Measurements from ENCODE around the gene CRAT. TPM values are rescaled to one million over a fixed set of nuclear protein-coding genes. Genes with fewer than 3 reads are reported as not detected.
A peak's percentile ranks its signal among the peaks of the same experiment; 100 is the strongest.
"Not testable (repeated sequence)": the region's sequence is repeated elsewhere in the genome, so short reads cannot be mapped to it uniquely, and the experiment has no call there.

CRAT gene
- polyA plus RNA-seq, 4 donors, result 37.8 to 52.5 (median 41.4) TPM

GRCh38 chr9:129113645-129114304, 3.2 kb upstream of the CRAT start:
- no peak for DNase-seq (ENCODE audit: low read depth in 4 of 4, low spot score in 3 of 4)

DNA sequence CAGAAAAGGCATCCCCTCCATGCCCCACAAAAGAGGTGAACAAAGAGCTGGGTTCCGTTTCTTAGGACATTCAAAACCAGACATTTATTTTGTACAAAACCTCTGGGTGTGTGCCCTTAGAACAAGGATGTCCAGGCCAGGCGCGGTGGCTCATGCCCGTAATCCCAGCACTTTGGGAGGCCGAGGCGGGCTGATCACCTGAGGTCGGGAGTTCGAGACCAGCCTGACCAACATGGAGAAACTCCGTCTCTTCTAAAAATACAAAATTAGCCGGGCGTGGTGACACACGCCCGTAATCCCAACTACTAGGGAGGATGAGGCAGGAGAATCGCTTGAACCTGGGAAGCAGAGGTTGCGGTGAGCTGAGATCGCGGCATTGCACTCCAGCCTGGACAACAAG, 1.9 kb upstream of the CRAT start:
- DNase-seq (ENCODE audit: low read depth in 4 of 4, low spot score in 3 of 4), result not testable (repeated sequence)

DNA sequence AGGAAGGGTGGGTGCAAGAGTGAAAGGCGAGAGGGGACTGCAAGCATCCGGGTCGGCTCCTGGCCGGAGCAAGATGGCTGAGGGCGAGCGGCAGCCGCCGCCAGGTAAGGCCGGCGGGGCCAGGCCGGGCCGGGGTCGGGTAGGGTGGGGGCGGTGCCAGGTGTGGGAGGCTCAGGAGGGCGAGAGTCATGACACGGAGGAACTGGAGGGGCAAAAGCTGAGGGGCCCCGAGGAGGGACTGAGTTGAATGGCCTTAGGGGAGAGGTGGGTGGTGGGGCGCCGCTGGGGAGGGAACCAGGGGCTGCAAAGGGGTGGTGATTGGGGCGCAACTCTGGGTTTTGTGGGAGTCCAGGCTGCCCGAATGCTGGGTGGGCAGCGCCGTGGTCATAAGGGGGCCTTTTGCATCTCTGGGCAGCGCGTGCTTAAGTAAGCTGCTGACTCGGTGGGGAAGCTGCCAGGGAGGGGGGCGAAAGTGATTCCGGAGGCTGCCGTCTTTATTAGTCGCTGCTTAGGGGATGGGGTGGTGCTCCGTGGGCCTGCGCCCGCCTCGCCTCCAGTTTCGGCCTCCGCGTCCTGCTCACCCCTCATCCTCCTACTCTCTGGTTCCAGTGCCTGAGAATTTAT, 1.0 kb upstream of the CRAT start:
- DNase-seq (ENCODE audit: low read depth in 4 of 4, low spot score in 3 of 4), result peak in 1 of 4 donors; percentile 27

DNA sequence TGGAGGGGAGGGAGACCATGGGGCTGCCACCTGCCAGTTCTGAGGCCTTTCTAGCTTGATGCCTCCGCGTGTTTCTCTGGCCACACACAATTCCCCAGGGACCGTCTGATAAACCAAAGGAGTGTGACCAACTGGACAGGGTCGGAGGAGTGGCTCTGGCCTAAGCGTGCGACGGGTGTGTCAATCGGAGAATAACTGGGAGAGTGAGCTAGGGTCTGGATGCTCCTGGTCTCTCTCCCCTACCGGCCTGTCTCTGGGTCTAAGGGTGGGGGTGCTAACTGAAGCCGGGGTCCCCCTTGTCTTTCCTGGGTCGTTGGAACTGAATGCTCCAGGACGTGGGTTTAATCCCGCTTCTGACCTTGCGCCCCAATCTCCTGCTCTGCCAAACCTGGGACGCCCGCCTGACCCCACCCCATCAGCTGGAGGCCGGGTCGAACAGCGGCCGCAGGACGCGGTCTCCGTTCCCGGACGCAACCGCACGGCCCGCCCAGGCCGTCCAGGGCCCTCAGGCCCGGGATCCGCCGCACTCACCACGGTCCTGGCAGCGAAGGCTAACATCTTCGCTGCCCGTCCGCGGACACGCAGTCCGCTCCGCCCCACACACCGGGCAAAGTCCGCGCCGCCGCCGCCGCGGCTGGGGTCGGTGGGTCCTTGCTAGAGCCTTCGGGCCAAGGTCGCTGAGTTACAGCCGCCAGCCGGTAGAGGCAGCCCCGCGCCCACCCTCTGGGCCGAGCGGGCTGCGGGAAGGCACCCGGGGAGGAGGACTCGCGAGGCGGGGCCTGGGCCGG, 447 bp downstream of the CRAT start:
- peak in 2 of 4 donors; percentile 15 to 41 for DNase-seq (ENCODE audit: low read depth in 4 of 4, low spot score in 3 of 4)

GRCh38 chr9:129109537-129109903, 1.1 kb downstream of the CRAT start:
- DNase-seq (ENCODE audit: low read depth in 4 of 4, low spot score in 3 of 4), result no peak

- no peak for DNase-seq (ENCODE audit: low read depth in 4 of 4, low spot score in 3 of 4)
Measured at GRCh38 chr9:129108805-129109536, 1.6 kb downstream of the CRAT start.

- DNase-seq (ENCODE audit: low read depth in 4 of 4, low spot score in 3 of 4), result no peak
Measured at GRCh38 chr9:129108083-129108804, 2.3 kb downstream of the CRAT start.

GRCh38 chr9:129107651-129108050, 2.9 kb downstream of the CRAT start:
- no peak for DNase-seq (ENCODE audit: low read depth in 4 of 4, low spot score in 3 of 4)

GRCh38 chr9:129105857-129106694, 4.5 kb downstream of the CRAT start:
- no peak for DNase-seq (ENCODE audit: low read depth in 4 of 4, low spot score in 3 of 4)

- DNase-seq (ENCODE audit: low read depth in 4 of 4, low spot score in 3 of 4), result no peak
Measured at GRCh38 chr9:129104051-129104450, 6.5 kb downstream of the CRAT start.

DNA sequence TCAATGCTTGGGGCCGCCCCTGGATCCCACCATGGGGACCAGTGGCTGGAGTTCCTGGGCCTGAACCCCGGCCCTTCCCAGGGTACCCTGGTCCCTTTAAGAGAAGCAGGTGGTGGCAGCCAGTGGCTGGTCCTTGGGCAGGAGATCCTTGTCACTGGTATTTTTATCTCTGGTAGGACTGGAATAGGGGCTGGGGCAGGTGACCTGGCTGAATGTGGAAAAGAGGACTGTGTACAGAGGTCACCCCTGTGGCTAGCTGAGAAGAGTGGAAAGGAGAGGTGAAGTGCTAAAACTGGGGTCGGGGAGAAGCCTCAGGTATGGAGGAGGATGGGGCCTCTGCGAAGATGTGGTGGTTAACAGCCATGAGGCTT, 7.0 kb downstream of the CRAT start:
- no peak for DNase-seq (ENCODE audit: low read depth in 4 of 4, low spot score in 3 of 4)

DNA sequence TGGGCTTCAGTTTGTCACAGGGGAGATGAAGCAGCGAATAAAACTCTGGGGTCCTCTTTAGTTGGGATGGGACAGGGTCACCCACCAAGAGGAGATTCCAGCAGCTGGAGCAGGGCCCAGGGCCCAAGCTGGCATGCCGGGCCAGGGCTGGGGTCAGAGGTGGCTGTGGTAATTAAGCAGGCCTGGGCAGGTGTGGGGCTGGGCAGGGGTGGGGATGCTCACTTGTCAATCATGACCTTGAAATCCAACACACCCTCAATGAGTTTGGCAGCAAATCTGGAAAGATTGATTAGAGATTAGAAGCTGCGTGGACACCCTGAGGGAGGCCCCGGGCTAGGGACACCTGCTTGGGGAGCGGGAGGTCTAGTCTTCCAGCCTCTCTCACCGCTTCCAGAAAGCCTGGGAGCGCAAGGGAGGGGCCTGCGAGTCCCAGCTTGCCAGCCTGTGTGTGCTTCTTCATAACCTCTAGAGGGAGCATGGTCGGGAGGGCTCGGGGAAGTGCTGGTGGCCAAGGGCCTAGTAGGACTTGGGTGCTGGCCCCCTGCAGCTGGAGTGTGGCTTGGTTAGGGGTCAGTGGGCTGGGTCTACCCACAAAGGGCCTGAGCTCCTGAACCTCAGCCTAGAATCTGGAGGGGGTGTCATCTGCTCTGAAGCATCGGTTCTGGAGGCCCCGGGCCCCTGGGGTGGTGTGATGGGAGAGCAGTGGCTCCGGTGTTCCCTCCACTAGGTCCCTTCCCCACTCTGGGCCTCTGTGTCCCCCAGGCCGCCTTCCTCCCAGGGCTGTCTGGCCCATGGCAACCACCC, 7.6 kb downstream of the CRAT start:
- no peak for DNase-seq (ENCODE audit: low read depth in 4 of 4, low spot score in 3 of 4)

DNA sequence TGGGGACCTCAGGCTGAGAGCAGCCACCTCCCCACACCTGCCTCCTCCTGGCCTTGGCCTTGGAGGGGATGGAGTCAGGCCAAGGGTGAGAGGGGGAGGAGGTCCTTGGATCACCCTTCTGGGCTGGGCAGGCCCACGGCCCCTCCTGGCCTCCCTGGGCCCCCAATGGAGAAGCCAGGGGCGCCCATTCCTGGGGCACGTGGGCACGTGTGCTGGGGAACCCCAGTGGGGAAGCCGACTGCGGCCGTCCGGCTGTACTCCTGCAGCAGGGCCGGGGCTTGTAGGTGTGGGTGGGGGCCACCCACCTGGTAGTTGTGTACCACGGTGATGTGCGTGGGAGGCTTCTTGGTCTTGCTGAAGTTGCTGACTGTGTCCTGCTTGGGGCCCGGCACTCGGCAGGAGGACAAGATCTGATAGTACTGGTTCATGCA, 8.5 kb downstream of the CRAT start:
- DNase-seq (ENCODE audit: low read depth in 4 of 4, low spot score in 3 of 4), result no peak

DNA sequence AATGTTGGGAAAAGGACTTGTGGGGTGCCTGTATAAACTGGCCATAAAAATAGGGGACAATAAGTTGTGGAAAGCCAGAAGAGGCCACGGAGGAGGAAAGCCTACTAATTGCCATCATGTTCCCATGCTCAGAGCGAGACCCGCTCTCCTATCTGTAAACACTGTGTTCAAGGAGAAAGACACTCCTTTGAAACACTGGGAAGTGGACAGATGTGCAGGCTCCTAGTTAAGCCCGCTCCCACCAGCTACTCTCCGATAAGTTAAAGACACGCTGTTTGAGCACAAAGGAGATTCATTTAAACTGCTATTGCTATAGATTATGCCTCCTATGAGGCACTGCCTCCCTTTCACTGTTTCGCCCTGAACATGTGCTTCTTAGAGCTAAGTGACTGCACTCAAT, 9.3 kb downstream of the CRAT start:
- no peak for DNase-seq (ENCODE audit: low read depth in 4 of 4, low spot score in 3 of 4)

DNA sequence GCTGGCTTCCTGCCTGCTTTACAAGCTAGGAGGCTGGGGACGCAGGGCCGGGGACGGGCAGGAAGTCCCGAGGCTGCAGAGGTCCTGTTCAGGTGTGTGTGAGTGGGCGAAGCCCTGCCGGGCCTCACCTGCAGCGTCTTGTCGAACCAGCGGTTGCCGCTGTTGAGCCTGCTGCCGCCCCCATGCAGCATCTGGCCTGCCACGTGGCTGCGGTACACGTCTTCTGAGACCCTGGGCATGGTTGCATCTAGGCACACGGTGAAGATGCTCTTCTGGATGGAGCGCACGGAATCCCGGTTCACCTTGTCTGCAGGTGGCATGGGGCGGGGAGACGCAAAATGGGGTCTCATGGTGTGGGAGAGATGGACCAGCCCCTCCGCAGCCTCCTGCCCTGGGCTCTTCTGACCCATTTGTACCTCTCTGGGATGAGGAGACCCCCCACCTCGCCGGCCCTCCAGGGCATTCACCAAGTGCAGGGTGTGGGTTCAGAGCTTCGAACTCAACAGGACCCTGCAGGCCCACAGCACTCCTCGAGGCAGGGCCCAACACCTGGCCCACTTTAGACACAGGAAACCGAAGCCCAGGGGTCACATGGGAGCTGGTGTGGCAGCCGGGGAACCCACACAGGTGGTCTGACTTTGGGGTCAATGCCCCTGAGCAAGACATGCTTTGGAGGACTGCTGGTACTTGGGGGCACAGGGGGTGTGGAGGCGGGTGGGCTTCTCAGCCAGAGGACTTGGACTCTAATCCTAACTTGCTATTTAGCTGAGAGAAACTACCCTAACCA, 10.0 kb downstream of the CRAT start:
- no peak for DNase-seq (ENCODE audit: low read depth in 4 of 4, low spot score in 3 of 4)

DNA sequence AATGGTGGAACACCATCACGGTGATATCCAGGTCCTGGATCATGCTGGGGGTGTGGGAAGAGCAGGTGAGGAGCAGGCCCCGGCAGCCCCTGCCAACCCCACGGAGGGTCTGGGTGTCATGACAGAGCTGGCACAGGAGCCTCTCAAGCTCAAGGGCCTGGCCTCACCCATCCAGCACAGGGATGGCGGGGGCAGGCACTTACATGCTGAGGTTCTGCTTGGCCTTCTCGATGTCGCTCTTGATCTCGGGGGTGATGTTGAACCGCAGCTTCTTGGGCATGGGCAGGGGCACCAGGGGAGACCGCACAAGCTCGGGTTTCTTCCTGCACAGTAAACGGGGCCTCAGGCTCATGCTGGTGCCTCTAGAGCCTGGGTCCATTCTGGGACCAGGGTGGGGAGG, 12.3 kb downstream of the CRAT start:
- DNase-seq (ENCODE audit: low read depth in 4 of 4, low spot score in 3 of 4), result no peak

GRCh38 chr9:129097671-129098306, 12.8 kb downstream of the CRAT start:
- no peak for DNase-seq (ENCODE audit: low read depth in 4 of 4, low spot score in 3 of 4)

- no peak for DNase-seq (ENCODE audit: low read depth in 4 of 4, low spot score in 3 of 4)
Measured at GRCh38 chr9:129095908-129096307, 14.7 kb downstream of the CRAT start.

Data from right renal pelvis (tissue), 4 donors.